Panc1 (cell line): Measurements from ENCODE around the gene TBRG4. TPM values are rescaled to one million over a fixed set of nuclear protein-coding genes. Genes with fewer than 3 reads are reported as not detected.
A peak's percentile ranks its signal among the peaks of the same experiment; 100 is the strongest.

Experiments
- ATAC-seq: fragments of 200-7000 bp; cut with Tn5 transposase; 2 replicates; pipeline ENCODE4 v1.9.1; 2020; ENCODE audit warnings: mild to moderate bottlenecking, moderate library complexity
- BruUV-seq: library from RNA; stranded (reverse); fragments of 400-500 nt; replicated peaks from 2 replicates; lab custom pipeline; 2021; lab: Mats Ljungman, UMichigan
- CTCF ChIA-PET: fragments of 300-600 bp; sonication (Branson Sonifier 250); formaldehyde crosslinking; loops from one replicate; lab custom pipeline; 2022; ENCODE audit warnings: antibody characterized with exemption; lab: Charles Lee
- POLR2A ChIA-PET: fragments of 300-600 bp; sonication (Branson Sonifier 250); formaldehyde crosslinking; loops from one replicate; lab custom pipeline; 2022; ENCODE audit warnings: antibody characterized with exemption; lab: Charles Lee
- DNase-seq: peaks from one replicate; pipeline ENCODE4 v3.0.0-alpha.2; 2010; ENCODE audit warnings: low read depth, low spot score
- H3K27ac ChIP-seq: 2 replicates; pipeline ENCODE4 v1.5.1; 2011; ENCODE audit warnings: mild to moderate bottlenecking, low read length, inconsistent platforms
- H3K27me3 ChIP-seq: fragments of 200-500 bp; sonication (Bioruptor generic); 2 replicates; pipeline ENCODE4 v1.6.0; 2014; ENCODE audit warnings: low read length, inconsistent platforms; ENCODE audit not compliant: control insufficient read depth, insufficient read depth
- H3K36me3 ChIP-seq: fragments of 200-500 bp; sonication (Bioruptor generic); 2 replicates; pipeline ENCODE4 v1.5.1; 2014; ENCODE audit warnings: inconsistent platforms, mild to moderate bottlenecking, low read length, moderate library complexity; ENCODE audit not compliant: control insufficient read depth, insufficient read depth
- H3K4me1 ChIP-seq: 2 replicates; pipeline ENCODE4 v1.5.1; 2011; ENCODE audit warnings: inconsistent platforms, mild to moderate bottlenecking, low read length, moderate library complexity; ENCODE audit not compliant: control insufficient read depth, insufficient read depth
- H3K4me3 ChIP-seq, 2 experiments: 2 replicates each; pipeline ENCODE4 v1.5.1; 2011 to 2012; ENCODE audit warnings: low read depth in 2 of 2, low read length in 2 of 2, mild to moderate bottlenecking in 2 of 2, inconsistent platforms in 1 of 2, moderate library complexity in 1 of 2
- H3K9me3 ChIP-seq: fragments of 200-500 bp; sonication (Bioruptor generic); 2 replicates; pipeline ENCODE4 v1.5.1; 2014; ENCODE audit warnings: low read depth, mild to moderate bottlenecking, inconsistent platforms, low read length, moderate library complexity; ENCODE audit not compliant: control insufficient read depth, insufficient read depth
- CTCF ChIP-seq: fragments of 450-650 bp; IDR thresholded peaks from 2 replicates; pipeline ENCODE4 v1.5.1; 2017; ENCODE audit warnings: mild to moderate bottlenecking
- POLR2AphosphoS5 ChIP-seq: IDR thresholded peaks from 2 replicates; pipeline ENCODE4 v1.6.1; 2012; ENCODE audit warnings: mild to moderate bottlenecking, low read depth, low read length, moderate library complexity
- REST ChIP-seq, 2 experiments: IDR thresholded peaks; 2 replicates each; pipeline ENCODE4 v1.6.1; 2011 to 2012; ENCODE audit warnings: low read depth in 2 of 2, control low read depth in 1 of 2, low read length in 1 of 2, mild to moderate bottlenecking in 1 of 2, moderate library complexity in 1 of 2; ENCODE audit not compliant: insufficient read depth in 1 of 2
- SIN3A ChIP-seq: IDR thresholded peaks from 2 replicates; pipeline ENCODE4 v1.6.1; 2012; ENCODE audit warnings: low read depth, mild to moderate bottlenecking, low read length, moderate library complexity, borderline replicate concordance; ENCODE audit not compliant: insufficient read depth
- TCF7L2 ChIP-seq: IDR thresholded peaks from 2 replicates; pipeline ENCODE4 v1.6.1; 2011; ENCODE audit warnings: mild to moderate bottlenecking, low read depth, low read length, inconsistent platforms
- in situ Hi-C: cut with HindIII; loops from 2 replicates; pipeline ENCODE4 v1.10.0; 2016; ENCODE audit warnings: low sequenced_read_pairs, low pct_unique_long_range_greater_than_20kb
- intact Hi-C: fragments of 100-400 bp; cut with micrococcal nuclease; formaldehyde crosslinking; loops from one replicate; pipeline ENCODE4 v1.10.0; 2022; ENCODE audit not compliant: unreplicated experiment
- total RNA-seq: library from RNA; stranded (reverse); gene quantifications from one replicate; pipeline ENCODE4 v1.2.1, GENCODE V29; 2021; ENCODE audit not compliant: unreplicated experiment

The TBRG4 gene
- total RNA-seq, 1 experiment from 2014 or later, result 149 TPM

GRCh38 chr7:45146531-45147379 lies 35.3 kb upstream of the TBRG4 start:
- TF ChIP-seq REST (IDR thresholded peaks at IDR 0.05; ENCODE audit: insufficient read depth in 1 of 2, low read depth in 2 of 2, low read length in 1 of 2) (no peak), POLR2AphosphoS5 (no peak), SIN3A (no peak), TCF7L2 (no peak), CTCF (no peak)
- no peak overlapping the region for H3K4me3 ChIP-seq
- BruUV-seq, result no TSS peak
- ATAC-seq, result 0 out of 2 replicates have a peak, but pooled peaks have one; percentile 23
- H3K9me3 ChIP-seq, result no peaks in the 10 kb centered on the region
- ChIA-PET CTCF (no interaction called here), POLR2A (no interaction called here)
- no peak overlapping the region for H3K27ac ChIP-seq
- H3K27me3 ChIP-seq, result no peaks in the 10 kb centered on the region
- DNase-seq, result no peak
- intact Hi-C loops (no loop called here), in situ Hi-C loops (no loop called here)
- no peaks in the 10 kb centered on the region for H3K4me1 ChIP-seq
- H3K36me3 ChIP-seq, result no peaks in the 10 kb centered on the region

- in situ Hi-C loops (no loop called here), intact Hi-C loops (no loop called here)
- DNase-seq (no peak), ATAC-seq (no peak)
- ChIA-PET POLR2A (no interaction called here), CTCF (no interaction called here)
- BruUV-seq, result no TSS peak
- Histone ChIP-seq H3K9me3 (no peaks in the 10 kb centered on the region), H3K36me3 (no peaks in the 10 kb centered on the region), H3K27ac (no peak overlapping the region), H3K27me3 (no peaks in the 10 kb centered on the region), H3K4me3 (no peak overlapping the region), H3K4me1 (no peaks in the 10 kb centered on the region)
- TF ChIP-seq TCF7L2 (no peak), POLR2AphosphoS5 (no peak), SIN3A (no peak)
These were observed 34.4 kb upstream of the TBRG4 start for GRCh38 chr7:45145881-45146280.

- Histone ChIP-seq H3K4me1 (no peaks in the 10 kb centered on the region), H3K4me3 (no peak overlapping the region), H3K27ac (no peak overlapping the region), H3K9me3 (no peaks in the 10 kb centered on the region), H3K27me3 (no peaks in the 10 kb centered on the region), H3K36me3 (no peaks in the 10 kb centered on the region)
- CTCF ChIA-PET, result no interaction called here
- POLR2A ChIA-PET, result no interaction called here
- ATAC-seq, result no peak
- DNase-seq, result no peak
- intact Hi-C loops (no loop called here), in situ Hi-C loops (no loop called here)
- no TSS peak for BruUV-seq
- TF ChIP-seq CTCF, result no peak
- no peak for TF ChIP-seq POLR2AphosphoS5
- TF ChIP-seq SIN3A, result no peak
- no peak for TF ChIP-seq TCF7L2
- no peak for TF ChIP-seq REST (IDR thresholded peaks at IDR 0.05; ENCODE audit: insufficient read depth in 1 of 2, low read depth in 2 of 2, low read length in 1 of 2)
These were observed 32.1 kb upstream of the TBRG4 start for GRCh38 chr7:45143616-45144015.
